HepG2 (cell line): Measurements from ENCODE around the gene CFAP300. TPM values are rescaled to one million over a fixed set of nuclear protein-coding genes. Genes with fewer than 3 reads are reported as not detected.
A peak's percentile ranks its signal among the peaks of the same experiment; 100 is the strongest.

Source experiments
- ISL2 ChIP-seq: sonication (generic); formaldehyde crosslinking; IDR thresholded peaks from 2 replicates; pipeline ENCODE4 v1.5.0; 2020; ENCODE audit warnings: missing genetic modification reagents
- JUN ChIP-seq: sonication (generic); formaldehyde crosslinking; IDR thresholded peaks from 2 replicates; pipeline ENCODE4 v1.4.0; 2020; ENCODE audit warnings: mild to moderate bottlenecking, missing genetic modification reagents
- MED13 ChIP-seq: sonication (generic); formaldehyde crosslinking; IDR thresholded peaks from 2 replicates; pipeline ENCODE4 v1.5.0; 2020; ENCODE audit warnings: missing genetic modification reagents
- NCOA1 ChIP-seq: sonication (generic); formaldehyde crosslinking; IDR thresholded peaks from 2 replicates; pipeline ENCODE4 v1.9.0; 2021; ENCODE audit warnings: missing genetic modification reagents
- PAWR ChIP-seq: sonication (generic); formaldehyde crosslinking; IDR thresholded peaks from 2 replicates; pipeline ENCODE4 v1.4.0; 2020; ENCODE audit warnings: missing genetic modification reagents, mild to moderate bottlenecking, borderline replicate concordance
- PHF21A ChIP-seq: sonication (generic); formaldehyde crosslinking; IDR thresholded peaks from 2 replicates; pipeline ENCODE4 v1.5.0; 2020; ENCODE audit warnings: mild to moderate bottlenecking, missing genetic modification reagents
- RAD51 ChIP-seq: fragments of 450-650 bp; IDR thresholded peaks from 2 replicates; pipeline ENCODE4 v1.6.1; 2016; ENCODE audit warnings: borderline replicate concordance
- TCF12 ChIP-seq, 2 experiments: fragments of 450-650 bp in 1 of 2; sonication (generic) in 1 of 2; formaldehyde crosslinking in 1 of 2; IDR thresholded peaks; 2 replicates each; pipeline versions ENCODE4 v1.6.1 to v1.8.0; 2017 to 2022; ENCODE audit warnings: antibody characterized with exemption in 1 of 2, mild to moderate bottlenecking in 1 of 2, missing genetic modification reagents in 1 of 2, moderate library complexity in 1 of 2
- ZNF256 ChIP-seq: sonication (generic); formaldehyde crosslinking; conservative IDR thresholded peaks from 2 replicates; pipeline ENCODE4 v1.4.0; 2020; ENCODE audit warnings: missing genetic modification reagents
- ZNF564 ChIP-seq: sonication (generic); formaldehyde crosslinking; IDR thresholded peaks from 2 replicates; pipeline ENCODE4 v1.8.1; 2023; ENCODE audit warnings: mild to moderate bottlenecking, missing genetic modification reagents
- ZNF780A ChIP-seq: sonication (generic); formaldehyde crosslinking; IDR thresholded peaks from 2 replicates; pipeline ENCODE4 v1.8.0; 2022; ENCODE audit warnings: mild to moderate bottlenecking, missing genetic modification reagents, moderate library complexity
- polyA plus RNA-seq, 8 experiments: library from polyadenylated mRNA; depleted of rRNA in 3 of 8; stranded (reverse) in 7 of 8; unstranded in 1 of 8; fragments of >200 nt; fragmentation: Illumina TruSeq in 4 of 8; extraction: Trizol in 4 of 8; gene quantifications; 2 replicates each; pipeline versions ENCODE4 v1.2.1 to v1.2.3, GENCODE V29; 2011 to 2016; ENCODE audit warnings: low read depth in 4 of 8, missing spikeins in 1 of 8, mixed read lengths in 1 of 8; ENCODE audit not compliant: insufficient read depth in 1 of 8
- total RNA-seq, 5 experiments: library from RNA; depleted of rRNA; stranded (reverse); fragments of >200 nt; fragmentation: Illumina TruSeq; extraction: Trizol; gene quantifications; 2 replicates each; pipeline ENCODE4 v1.2.3, GENCODE V29; 2016; ENCODE audit warnings: low read depth in 1 of 5
- TF ChIP-seq, protein P1 (sequence below), 2 experiments: sonication (generic) in 1 of 2; formaldehyde crosslinking in 1 of 2; IDR thresholded peaks; 2 replicates each; pipeline versions ENCODE4 v1.4.0 to v1.6.1; 2016 to 2020; ENCODE audit warnings: borderline replicate concordance in 1 of 2, low read depth in 1 of 2, mild to moderate bottlenecking in 1 of 2, missing genetic modification reagents in 1 of 2
- TF ChIP-seq, protein P2 (sequence below): sonication (generic); formaldehyde crosslinking; IDR thresholded peaks from 2 replicates; pipeline ENCODE4 v1.8.1; 2023; ENCODE audit warnings: missing genetic modification reagents, mild to moderate bottlenecking, borderline replicate concordance
- TF ChIP-seq, protein P3 (sequence below): sonication (generic); formaldehyde crosslinking; IDR thresholded peaks from 2 replicates; pipeline ENCODE4 v1.8.1; 2023; ENCODE audit warnings: mild to moderate bottlenecking, missing genetic modification reagents
- TF ChIP-seq, protein P4 (sequence below): sonication (generic); formaldehyde crosslinking; IDR thresholded peaks from 2 replicates; pipeline ENCODE4 v1.4.0; 2020; ENCODE audit warnings: mild to moderate bottlenecking, missing genetic modification reagents

CFAP300 gene
- total and polyA plus RNA-seq, 2 of the 13 experiments (the other 11 are each of a cell fraction or from before 2014, with no cell fraction given), result not detected

DNA sequence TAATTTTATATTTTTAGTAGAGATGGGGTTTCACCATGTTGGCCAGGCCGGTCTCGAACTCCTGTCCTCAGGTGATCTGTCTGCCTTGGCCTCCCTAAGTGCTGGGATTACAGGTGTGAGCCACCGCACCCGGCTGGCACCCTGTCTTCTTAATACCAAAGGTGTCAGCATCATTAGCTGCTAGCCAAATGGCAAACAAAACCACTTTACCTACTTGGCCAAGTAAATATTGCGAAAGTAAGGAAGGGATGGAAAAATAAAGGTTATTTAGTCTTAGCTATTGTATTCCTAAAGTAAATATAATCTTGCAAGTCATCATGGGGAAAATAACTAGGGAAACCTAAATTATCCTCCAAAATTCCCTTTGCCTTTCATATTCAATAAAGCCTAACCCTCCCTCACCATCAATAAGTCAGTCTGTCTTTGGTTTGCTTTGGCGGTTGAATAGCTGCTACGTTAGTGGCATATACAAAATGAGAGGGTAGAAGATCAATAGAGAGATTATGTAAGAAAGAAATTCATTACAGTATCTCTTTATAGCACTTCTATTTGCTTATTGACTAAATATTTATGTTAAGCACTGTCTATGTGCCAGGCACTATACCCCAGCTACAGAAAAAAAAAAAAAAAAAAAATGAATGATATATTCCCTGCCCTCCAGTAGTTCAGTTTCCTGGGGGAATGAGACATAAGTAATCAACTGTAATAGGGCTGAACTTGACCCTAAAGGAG is 40.2 kb upstream of the CFAP300 start (continued):
- TF ChIP-seq, protein P1, sequence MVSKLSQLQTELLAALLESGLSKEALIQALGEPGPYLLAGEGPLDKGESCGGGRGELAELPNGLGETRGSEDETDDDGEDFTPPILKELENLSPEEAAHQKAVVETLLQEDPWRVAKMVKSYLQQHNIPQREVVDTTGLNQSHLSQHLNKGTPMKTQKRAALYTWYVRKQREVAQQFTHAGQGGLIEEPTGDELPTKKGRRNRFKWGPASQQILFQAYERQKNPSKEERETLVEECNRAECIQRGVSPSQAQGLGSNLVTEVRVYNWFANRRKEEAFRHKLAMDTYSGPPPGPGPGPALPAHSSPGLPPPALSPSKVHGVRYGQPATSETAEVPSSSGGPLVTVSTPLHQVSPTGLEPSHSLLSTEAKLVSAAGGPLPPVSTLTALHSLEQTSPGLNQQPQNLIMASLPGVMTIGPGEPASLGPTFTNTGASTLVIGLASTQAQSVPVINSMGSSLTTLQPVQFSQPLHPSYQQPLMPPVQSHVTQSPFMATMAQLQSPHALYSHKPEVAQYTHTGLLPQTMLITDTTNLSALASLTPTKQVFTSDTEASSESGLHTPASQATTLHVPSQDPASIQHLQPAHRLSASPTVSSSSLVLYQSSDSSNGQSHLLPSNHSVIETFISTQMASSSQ (IDR thresholded peaks at IDR 0.05; ENCODE audit: low read depth), result 0 out of 2 replicates have a peak, but pooled peaks have one; percentile 30
- TF ChIP-seq, protein P1 (CRISPR knock-in tag; IDR thresholded peaks at IDR 0.05; ENCODE audit: borderline replicate concordance), result no peak
- no peak for TF ChIP-seq NCOA1 (CRISPR knock-in tag)
- TF ChIP-seq, protein P2, sequence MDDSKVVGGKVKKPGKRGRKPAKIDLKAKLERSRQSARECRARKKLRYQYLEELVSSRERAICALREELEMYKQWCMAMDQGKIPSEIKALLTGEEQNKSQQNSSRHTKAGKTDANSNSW (CRISPR knock-in tag), result no peak
- TF ChIP-seq JUN (CRISPR knock-in tag), result no peak
- TF ChIP-seq PAWR, result no peak
- TF ChIP-seq, protein P3, sequence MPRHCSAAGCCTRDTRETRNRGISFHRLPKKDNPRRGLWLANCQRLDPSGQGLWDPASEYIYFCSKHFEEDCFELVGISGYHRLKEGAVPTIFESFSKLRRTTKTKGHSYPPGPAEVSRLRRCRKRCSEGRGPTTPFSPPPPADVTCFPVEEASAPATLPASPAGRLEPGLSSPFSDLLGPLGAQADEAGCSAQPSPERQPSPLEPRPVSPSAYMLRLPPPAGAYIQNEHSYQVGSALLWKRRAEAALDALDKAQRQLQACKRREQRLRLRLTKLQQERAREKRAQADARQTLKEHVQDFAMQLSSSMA, result no peak
- no peak for TF ChIP-seq ZNF780A (CRISPR knock-in tag)
- TF ChIP-seq RAD51, result no peak
- no peak for TF ChIP-seq PHF21A (CRISPR knock-in tag)
- peak; percentile 94 for TF ChIP-seq ISL2
- TF ChIP-seq MED13, result no peak
- no peak for TF ChIP-seq TCF12 (IDR thresholded peaks at IDR 0.05)
- TF ChIP-seq TCF12 (CRISPR knock-in tag; IDR thresholded peaks at IDR 0.05), result no peak
- TF ChIP-seq, protein P4, sequence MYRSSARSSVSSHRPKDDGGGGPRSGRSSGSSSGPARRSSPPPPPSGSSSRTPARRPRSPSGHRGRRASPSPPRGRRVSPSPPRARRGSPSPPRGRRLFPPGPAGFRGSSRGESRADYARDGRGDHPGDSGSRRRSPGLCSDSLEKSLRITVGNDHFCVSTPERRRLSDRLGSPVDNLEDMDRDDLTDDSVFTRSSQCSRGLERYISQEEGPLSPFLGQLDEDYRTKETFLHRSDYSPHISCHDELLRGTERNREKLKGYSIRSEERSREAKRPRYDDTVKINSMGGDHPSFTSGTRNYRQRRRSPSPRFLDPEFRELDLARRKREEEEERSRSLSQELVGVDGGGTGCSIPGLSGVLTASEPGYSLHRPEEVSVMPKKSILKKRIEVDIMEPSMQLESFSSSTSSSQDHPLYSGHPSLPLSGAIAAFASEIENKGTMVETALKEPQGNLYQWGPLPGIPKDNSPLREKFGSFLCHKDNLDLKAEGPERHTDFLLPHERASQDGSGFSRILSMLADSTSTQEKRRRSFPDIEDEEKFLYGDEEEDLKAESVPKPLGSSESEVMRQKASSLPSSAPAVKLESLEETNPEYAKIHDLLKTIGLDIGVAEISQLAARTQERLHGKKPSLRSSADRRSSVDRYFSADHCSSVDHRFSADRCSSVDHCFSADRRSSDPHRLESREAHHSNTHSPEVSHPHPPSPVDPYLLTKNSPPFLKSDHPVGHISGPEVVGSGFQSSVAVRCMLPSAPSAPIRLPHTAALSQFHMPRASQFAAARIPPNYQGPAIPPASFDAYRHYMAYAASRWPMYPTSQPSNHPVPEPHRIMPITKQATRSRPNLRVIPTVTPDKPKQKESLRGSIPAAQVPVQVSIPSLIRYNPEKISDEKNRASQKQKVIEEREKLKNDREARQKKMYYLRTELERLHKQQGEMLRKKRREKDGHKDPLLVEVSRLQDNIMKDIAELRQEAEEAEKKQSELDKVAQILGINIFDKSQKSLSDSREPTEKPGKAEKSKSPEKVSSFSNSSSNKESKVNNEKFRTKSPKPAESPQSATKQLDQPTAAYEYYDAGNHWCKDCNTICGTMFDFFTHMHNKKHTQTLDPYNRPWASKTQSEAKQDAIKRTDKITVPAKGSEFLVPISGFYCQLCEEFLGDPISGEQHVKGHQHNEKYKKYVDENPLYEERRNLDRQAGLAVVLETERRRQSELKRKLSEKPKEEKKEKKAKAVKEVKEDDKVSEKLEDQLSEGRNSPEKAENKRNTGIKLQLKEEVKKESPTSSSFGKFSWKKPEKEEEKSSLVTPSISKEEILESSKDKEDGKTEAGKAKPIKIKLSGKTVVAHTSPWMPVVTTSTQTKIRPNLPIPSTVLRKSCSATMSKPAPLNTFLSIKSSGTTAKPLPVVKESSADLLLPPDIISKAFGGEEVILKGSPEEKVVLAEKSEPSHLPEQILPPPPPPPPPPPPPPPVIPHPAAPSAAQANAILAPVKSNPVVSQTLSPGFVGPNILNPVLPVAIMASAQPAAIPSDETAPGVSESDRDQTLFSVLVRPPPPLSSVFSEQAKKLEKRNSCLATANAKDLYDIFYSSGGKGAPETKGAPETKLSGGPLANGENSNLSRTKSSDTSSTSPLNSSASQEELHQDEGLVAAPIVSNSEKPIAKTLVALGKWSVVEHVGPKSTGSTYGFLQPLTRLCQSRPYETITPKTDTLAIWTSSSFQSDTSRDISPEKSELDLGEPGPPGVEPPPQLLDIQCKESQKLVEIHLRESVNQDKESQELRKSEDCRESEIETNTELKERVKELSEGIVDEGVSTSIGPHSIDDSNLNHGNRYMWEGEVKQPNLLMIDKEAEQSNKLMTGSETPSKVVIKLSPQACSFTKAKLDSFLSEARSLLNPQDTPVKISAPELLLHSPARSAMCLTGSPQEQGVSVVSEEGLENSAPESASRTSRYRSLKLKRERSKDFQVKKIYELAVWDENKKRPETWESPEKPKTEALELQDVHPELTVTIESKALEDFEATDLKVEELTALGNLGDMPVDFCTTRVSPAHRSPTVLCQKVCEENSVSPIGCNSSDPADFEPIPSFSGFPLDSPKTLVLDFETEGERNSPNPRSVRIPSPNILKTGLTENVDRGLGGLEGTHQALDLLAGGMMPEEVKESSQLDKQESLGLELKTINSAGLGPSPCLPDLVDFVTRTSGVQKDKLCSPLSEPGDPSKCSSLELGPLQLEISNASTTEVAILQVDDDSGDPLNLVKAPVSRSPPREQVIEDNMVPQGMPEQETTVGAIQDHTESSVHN (CRISPR knock-in tag), result no peak
- no peak for TF ChIP-seq ZNF256 (CRISPR knock-in tag)
- no peak for TF ChIP-seq ZNF564 (CRISPR knock-in tag)
